ENCODE data around the gene JAK3.

The JAK3 gene

DNA sequence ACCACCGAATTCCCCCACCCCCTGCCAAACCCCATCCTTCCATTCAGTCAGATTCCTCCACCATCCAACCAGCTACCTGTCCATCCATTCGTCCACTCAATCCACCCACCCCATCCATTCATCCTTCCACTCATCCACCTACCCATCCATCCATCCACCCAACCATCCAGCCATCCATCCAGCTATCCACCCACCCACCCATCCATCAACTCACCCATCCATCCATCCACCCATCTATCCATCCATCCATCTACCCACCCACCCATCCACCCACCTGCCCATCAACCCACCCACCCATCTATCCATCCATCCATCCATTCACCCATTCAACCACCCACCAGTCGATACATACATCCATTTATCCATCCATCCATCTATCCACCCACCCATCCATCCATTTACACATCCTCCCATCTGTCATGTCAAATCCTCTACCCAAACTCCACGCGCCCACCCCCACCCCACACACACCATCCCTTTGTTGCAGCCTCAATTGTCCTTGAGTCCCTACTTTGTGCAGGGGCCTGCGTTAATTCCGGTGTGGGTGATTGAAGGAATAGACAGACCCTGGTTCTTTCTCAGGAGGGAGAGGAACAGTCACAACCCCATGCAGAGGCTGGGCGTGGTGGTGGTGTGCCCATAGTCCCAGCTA is 18.7 kb upstream of the JAK3 start:
- FAIRE-seq (no peak), DNase-seq (ENCODE audit: insufficient read length, low spot score) (no peak)

DNA sequence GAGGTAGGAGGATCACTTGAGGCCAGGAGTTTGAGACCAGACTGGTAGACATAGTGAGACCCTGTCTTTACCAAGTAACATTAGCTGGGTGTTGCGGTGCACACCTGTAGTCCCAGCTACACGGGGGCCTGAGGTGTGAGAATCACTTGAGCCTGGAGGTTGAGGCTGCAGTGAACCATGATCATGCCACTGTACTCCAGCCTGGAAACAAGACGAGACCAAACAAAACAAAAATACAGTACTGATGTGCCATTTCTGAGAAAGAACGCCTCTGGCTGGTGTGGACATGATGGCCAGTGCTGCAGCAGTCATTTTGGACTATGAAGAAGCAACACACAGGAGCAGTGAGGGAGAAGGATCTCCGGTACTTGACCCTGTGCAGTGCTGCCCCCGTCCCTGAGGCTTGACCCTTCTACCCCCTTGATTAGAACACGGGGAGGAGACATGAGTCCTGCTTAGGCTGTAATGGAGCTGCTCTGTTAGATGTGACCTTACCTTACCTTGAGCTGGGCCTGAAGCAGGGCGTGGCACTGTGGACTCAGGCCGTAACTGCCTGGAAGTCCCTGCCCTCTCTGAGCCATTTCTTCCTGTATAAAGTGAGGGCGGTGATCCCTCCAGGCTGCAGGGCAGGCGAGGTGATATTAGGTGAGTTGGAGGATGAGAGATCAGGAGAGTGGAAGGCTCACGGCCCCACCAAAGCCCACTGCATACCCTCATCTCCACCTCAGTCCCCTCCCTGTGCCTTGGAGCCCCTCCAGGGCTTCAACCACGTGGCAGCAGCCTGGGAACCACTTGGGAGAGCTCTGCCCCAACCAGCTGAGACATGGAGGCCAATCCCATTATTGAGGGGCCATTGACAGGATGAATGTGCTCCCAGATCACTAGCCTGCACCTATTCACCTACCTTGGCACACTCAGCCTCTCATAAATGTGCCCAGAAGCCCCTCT is 17.9 kb upstream of the JAK3 start:
- no peak for DNase-seq (ENCODE audit: insufficient read length, low spot score)
- no peak for FAIRE-seq

DNA sequence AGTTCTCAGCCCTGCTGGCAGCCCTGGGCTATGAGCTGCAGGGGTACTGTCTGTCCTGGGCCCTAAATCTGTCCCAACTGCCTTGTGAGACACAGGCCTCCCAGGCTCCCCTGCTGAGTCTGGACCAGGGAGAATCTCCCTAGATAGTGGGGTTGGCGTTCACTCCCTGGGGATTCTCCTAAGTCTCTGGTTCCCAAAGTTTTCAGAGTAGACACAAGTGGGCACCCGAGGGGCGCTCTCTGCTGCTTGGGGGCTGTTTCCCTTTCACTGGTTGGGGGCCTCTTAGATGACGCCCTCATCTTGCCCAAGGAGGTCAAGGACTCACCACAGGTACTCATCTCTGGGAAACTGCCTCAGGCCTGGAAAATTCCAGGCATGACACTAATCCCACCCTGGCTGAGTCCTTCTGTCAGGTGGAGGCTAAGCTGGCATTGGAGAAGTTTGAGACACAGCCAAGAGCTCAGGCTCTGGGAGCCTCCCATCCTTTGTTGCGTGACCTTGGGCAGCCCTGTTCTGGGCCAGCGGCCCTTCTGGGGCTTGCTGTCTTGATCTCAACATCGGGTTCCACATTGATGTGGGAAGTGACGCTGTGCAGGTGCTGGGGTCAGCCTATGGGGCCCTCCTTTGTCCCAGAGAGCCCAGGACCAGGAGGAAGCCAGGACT is 15.9 kb upstream of the JAK3 start:
- DNase-seq (ENCODE audit: insufficient read length, low spot score), result no peak
- no peak for FAIRE-seq

DNA sequence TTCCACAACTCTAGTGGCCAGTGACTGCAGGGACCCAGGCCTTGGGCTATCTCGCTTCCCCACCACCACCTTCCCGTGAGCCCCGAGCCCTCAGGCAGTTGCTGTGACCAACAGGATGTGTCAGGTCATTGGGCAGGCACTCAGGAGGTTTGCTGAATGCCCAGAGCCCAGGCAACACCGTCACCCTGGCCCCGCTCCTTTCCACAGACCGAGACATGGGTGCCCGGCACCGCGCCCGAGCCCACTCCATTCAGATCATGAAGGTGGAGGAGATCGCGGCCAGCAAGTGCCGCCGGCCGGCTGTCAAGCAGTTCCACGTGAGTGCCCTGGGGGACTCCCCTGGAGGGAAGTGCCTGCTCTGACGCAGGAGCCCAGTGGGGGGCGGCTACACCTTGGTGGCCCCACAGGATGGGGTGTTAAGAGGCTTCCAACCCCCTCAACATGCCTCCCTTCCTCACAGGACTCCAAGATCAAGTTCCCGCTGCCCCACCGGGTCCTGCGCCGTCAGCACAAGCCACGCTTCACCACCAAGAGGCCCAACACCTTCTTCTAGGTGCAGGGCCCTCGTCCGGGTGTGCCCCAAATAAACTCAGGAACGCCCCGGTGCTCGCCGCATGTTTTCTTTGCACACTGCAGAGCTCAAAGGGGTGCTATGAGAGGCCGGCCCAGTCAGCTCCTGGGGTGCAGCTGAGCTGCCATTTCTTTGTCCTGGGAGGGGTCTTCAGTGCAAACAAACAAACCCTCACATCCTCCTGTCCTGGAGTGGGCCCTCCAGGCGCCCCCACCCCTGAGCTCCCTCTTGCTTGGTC is 15.1 kb upstream of the JAK3 start:
- DNase-seq (ENCODE audit: insufficient read length, low spot score), result no peak
- FAIRE-seq, result no peak

DNA sequence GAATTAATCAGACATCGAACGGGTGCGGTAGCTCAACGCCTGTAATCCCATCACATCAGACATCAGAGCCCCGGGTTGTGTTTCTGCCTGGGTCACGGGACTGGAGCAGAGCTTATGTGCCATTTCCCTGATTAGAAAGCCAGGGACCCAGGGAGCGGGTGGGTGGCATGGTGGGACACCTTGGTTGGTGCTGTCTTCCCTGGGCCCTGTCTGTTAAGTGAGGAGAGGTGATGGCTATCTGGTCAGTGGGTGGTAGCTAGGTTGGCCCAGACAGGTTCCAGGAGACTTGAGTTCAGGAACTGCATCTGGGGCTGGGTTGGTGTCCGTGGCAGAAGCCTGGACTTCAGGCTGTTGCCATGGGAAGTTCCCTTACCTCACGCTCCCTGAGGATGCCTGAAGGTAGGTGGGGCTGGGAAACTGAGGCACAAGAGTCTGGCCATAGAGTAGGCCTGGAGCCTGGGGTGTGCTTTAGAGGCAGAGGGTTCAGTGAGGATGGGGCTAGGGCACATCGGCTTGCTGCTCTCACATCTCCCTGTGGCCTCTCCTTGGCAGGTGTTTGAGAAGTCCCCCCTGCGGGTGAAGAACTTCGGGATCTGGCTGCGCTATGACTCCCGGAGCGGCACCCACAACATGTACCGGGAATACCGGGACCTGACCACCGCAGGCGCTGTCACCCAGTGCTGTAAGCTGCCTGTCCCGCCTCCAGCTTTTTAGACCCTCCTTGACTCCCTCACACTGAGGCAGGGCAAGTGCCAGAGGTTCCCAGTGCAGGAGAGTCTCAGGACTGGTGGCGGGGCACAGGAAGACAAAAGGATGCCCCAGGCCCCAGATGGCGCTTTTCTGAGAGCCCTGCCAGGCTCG is 14.0 kb upstream of the JAK3 start:
- DNase-seq (ENCODE audit: insufficient read length, low spot score), result no peak
- FAIRE-seq, result peak; percentile 4

DNA sequence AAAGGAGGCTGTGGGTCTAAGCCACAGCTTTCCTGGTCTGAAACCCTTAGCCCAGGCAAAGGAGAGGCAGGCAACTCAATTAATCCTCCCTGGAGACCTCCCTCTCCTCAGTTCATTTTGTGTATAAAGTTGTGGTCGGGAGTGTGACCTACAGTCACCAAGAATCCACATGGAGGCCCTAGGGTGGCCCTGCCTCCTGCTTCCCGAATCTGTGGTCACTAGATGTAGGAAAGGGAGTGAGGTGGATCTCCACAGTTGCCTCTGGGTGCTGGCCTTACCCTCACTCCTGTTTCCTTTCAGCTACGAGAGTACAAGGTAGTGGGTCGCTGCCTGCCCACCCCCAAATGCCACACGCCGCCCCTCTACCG is 13.2 kb upstream of the JAK3 start:
- FAIRE-seq, result no peak
- no peak for DNase-seq (ENCODE audit: insufficient read length, low spot score)

GRCh38 chr19:17860331-17860992 is 12.7 kb upstream of the JAK3 start:
- DNase-seq (ENCODE audit: insufficient read length, low spot score) (no peak), FAIRE-seq (no peak)

DNA sequence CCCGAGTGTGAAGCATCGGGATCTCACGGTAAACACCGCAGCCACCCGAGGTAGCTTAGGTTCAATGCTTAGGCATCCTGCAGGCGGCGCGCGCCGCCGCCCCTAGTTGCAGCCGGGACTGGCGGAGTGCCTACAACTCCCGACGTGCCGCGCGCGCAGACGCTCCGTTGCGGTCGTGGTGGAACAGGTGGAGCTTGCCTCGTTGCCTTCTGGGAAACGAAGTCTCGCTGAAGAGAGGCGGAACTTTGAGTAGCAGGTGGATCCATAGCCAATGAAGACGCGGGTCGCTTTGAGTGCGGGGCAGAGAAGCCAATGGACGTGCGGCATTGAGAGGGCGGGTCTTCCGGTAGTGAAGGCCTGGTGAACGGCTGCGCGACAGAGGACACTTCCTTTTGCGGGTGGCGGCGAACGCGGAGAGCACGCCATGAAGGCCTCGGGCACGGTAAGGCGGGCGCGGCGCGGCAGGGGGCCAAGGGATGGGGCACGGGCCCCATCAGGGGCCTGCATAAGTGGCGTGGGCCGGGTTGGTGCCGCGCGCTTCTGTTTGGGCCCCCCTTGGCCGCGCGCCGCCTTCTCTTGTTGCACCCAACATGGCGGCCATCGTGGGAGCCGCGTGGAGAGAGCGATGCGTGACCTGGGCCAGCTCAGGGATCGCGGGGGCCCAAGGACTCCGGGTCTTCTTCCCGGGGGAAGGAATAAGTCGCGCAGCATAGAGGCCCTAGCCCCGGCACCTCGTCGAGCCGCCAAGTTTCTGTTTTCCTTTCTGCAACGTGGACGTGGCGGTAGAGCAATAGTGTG is 11.9 kb upstream of the JAK3 start, which contains the start of gene RPL18A:
Gene RPL18A (plus strand): TSS at position 378 of the 798 bp plus-strand sequence. CDS start 47 bp downstream, at position 425.
- FAIRE-seq, result peak; percentile 98
- peak; percentile 92 for DNase-seq (ENCODE audit: insufficient read length, low spot score)

DNA sequence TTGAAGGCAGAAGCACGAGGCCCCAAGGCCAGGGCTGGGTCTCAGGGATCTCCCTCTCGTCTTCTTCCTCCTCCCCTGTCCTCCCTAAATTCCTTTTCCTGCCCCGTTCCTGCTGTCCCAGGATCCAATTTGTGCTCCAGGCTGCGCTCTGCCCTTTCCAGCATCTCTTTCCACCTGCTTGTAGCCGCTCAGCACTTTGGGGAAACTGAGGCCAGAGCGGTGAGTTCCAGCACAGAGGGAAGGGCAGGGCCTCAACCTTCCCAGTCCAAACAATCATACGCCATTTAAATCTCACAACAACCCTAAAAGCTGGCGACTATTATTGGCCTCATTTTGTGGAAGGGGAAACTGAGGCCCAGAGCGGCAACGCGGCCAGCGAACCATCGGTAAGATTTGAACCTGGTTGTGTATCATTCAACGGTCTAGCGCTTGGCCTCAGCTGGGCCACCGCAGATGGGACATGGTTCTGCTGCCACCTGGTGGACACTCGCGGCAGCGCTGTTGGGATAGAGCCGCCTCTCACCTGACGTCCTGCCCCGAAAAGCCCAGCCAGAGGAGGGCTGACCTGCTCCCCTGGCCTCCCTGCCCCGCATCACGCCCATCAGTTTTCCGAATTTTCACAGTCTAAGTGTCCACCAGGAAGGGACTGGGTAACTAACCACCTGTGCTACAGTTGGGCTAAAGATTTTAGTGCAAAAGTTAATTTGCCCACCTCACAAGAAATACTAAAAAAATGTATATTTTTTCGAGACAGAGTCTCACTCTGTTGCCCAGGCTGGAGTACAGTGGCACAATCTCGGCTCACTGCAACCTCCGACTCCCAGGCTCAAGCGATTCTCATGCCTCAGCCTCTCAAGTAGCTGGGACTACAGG is 7.7 kb upstream of the JAK3 start:
- DNase-seq (ENCODE audit: insufficient read length, low spot score), result peak; percentile 62
- peak; percentile 82 for FAIRE-seq

- DNase-seq (ENCODE audit: insufficient read length, low spot score) (no peak), FAIRE-seq (no peak)
Measured at GRCh38 chr19:17854061-17854460, 6.3 kb upstream of the JAK3 start.

DNA sequence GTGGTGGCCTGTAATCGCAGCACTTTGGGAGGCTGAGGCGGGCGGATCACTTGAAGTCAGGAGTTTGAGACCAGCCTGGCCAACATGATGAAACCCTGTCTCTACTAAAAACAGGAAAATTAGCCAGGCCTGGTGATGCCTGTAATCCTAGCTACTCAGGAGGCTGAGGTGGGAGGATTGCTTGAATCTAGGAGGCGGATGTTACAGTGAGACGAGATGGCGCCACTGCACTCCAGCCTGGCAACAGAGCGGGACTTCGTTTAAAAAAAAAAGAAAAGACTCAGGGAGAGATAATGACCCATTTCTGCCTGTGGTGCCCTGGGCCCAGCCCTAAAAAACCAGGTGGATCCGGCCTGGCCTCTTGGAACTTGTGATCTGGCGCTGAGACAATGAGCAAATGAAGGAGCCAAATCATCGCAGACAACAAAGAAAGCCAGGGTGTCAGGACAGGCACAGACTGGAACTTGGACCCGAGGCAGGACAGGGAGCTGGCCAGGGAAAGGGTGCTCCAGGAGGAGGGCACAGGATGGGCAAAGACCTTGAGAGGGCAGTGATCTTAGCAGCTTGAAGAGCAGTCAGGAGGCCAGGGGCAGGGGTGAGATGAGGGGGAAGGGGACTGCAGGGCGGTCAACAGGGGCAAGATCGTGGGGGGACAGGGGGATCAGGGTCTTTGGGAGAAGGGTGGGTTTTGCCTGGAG is 962 bp upstream of the JAK3 start:
- no peak for FAIRE-seq
- no peak for DNase-seq (ENCODE audit: insufficient read length, low spot score)

DNA sequence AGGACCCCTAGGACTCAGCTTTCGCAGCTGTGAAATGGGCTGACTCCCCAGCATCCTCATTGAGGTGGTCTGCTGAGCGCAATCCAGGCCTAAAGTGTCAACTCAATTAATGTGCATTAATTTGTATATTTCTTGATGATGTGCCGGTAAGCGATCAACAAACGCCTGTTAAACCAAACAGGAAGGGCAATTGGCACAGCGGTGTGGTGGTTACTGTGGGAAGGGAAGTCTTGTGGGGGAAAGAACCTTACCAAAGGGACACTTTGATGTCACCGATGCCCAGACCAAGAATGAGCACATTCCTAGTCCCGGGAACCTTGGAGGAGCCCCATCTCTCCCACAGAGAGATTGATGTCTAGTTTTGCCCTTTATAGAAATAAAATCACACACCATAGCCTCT is 1.6 kb downstream of the JAK3 start:
- no peak for DNase-seq (ENCODE audit: insufficient read length, low spot score)
- FAIRE-seq, result peak; percentile 35

- FAIRE-seq, result no peak
Measured at GRCh38 chr19:17843908-17844490, 3.8 kb downstream of the JAK3 start.

GRCh38 chr19:17843292-17843827 is 4.4 kb downstream of the JAK3 start:
- FAIRE-seq (no peak), DNase-seq (ENCODE audit: insufficient read length, low spot score) (no peak)

More at GRCh38 chr19:17843908-17844490, 3.8 kb downstream of the JAK3 start:
- DNase-seq (ENCODE audit: insufficient read length, low spot score), result no peak

- no peak for DNase-seq (ENCODE audit: insufficient read length, low spot score)
- FAIRE-seq, result no peak
Measured at GRCh38 chr19:17842663-17843291, 5.0 kb downstream of the JAK3 start.

Data from GM19239 (cell line).